HEK293 (cell line): ENCODE data around the gene TAF15.

Experiments used
- CTCF ChIA-PET: fragments of 350-600 bp; formaldehyde crosslinking; extraction: SDS; loops from one replicate; lab custom pipeline; 2021; ENCODE audit warnings: antibody characterized with exemption; lab: Yijun Ruan, JAX
- POLR2A ChIA-PET: fragments of 300-600 bp; formaldehyde crosslinking; extraction: SDS; loops from one replicate; lab custom pipeline; 2020; ENCODE audit warnings: antibody characterized with exemption, inconsistent platforms; lab: Yijun Ruan, JAX
- H3K27ac ChIP-seq: fragments of 200-500 bp; sonication (Bioruptor generic); 2 replicates; pipeline ENCODE4 v1.5.1; 2014; ENCODE audit warnings: low read depth, low read length, control low read depth, inconsistent platforms; ENCODE audit errors: extremely low read depth
- H3K36me3 ChIP-seq, 2 experiments: fragments of 200-500 bp in 1 of 2; sonication (Bioruptor generic) in 1 of 2; 1 replicate in 1 of 2; 2 replicates in 1 of 2; pipeline ENCODE4 v1.5.1; 2014 to 2017; ENCODE audit warnings: inconsistent platforms in 2 of 2, low read length in 2 of 2; ENCODE audit not compliant: control insufficient read depth in 2 of 2, insufficient read depth in 1 of 2
- H3K4me1 ChIP-seq: fragments of 200-500 bp; sonication (Bioruptor generic); 2 replicates; pipeline ENCODE4 v1.5.1; 2014; ENCODE audit warnings: mild to moderate bottlenecking, low read length, inconsistent platforms; ENCODE audit not compliant: control insufficient read depth, insufficient read depth
- H3K4me3 ChIP-seq: 2 replicates; pipeline ENCODE4 v1.5.1; 2011; ENCODE audit warnings: low read depth, mild to moderate bottlenecking, control low read depth, low read length, moderate library complexity
- H3K9me3 ChIP-seq: fragments of 200-500 bp; sonication (Bioruptor generic); 2 replicates; pipeline ENCODE4 v1.5.1; 2014; ENCODE audit warnings: low read depth, low read length, inconsistent platforms; ENCODE audit not compliant: control insufficient read depth, insufficient read depth
- ATF2 ChIP-seq: fragments of 450-650 bp; formaldehyde crosslinking; IDR thresholded peaks from 2 replicates; pipeline ENCODE4 v1.5.1; 2016; ENCODE audit warnings: missing biosample characterization, missing genetic modification characterization, low read depth
- BCL11A ChIP-seq: fragments of 450-650 bp; formaldehyde crosslinking; IDR thresholded peaks from 2 replicates; pipeline ENCODE4 v1.5.1; 2016; ENCODE audit warnings: low read depth, missing biosample characterization, missing genetic modification characterization
- PRDM1 ChIP-seq: fragments of 450-650 bp; formaldehyde crosslinking; IDR thresholded peaks from 2 replicates; pipeline ENCODE4; 2016; ENCODE audit warnings: missing biosample characterization, missing genetic modification characterization
- TRIM28 ChIP-seq: IDR thresholded peaks from 2 replicates; pipeline ENCODE4 v1.6.1; 2011; ENCODE audit warnings: low read length, control low read depth, borderline replicate concordance
- ZBTB21 ChIP-seq: fragments of 450-650 bp; formaldehyde crosslinking; IDR thresholded peaks from 2 replicates; pipeline ENCODE4 v1.5.1; 2017; ENCODE audit warnings: missing biosample characterization, missing genetic modification characterization
- ZNF16 ChIP-seq: fragments of 450-650 bp; formaldehyde crosslinking; IDR thresholded peaks from 2 replicates; pipeline ENCODE4 v1.5.1; 2016; ENCODE audit warnings: low read depth, missing biosample characterization, missing genetic modification characterization
- ZNF223 ChIP-seq: fragments of 450-650 bp; formaldehyde crosslinking; IDR thresholded peaks from 2 replicates; pipeline ENCODE4 v1.5.1; 2016; ENCODE audit warnings: missing biosample characterization, missing genetic modification characterization
- ZNF302 ChIP-seq: fragments of 450-650 bp; formaldehyde crosslinking; IDR thresholded peaks from 2 replicates; pipeline ENCODE4 v1.5.1; 2016; ENCODE audit warnings: missing biosample characterization, missing genetic modification characterization, low read depth
- ZNF37A ChIP-seq: fragments of 450-650 bp; IDR thresholded peaks from 2 replicates; pipeline ENCODE4 v1.5.1; 2018; ENCODE audit warnings: missing biosample characterization, missing genetic modification characterization
- ZNF501 ChIP-seq: fragments of 450-650 bp; formaldehyde crosslinking; IDR thresholded peaks from 2 replicates; pipeline ENCODE4 v1.5.1; 2016; ENCODE audit warnings: missing biosample characterization, missing genetic modification characterization
- ZNF654 ChIP-seq: fragments of 450-650 bp; formaldehyde crosslinking; IDR thresholded peaks from 2 replicates; pipeline ENCODE4 v1.5.1; 2016; ENCODE audit warnings: low read depth, missing biosample characterization, missing genetic modification characterization
- ZNF76 ChIP-seq: fragments of 450-650 bp; formaldehyde crosslinking; IDR thresholded peaks from 2 replicates; pipeline ENCODE4; 2016; ENCODE audit warnings: low read depth, missing biosample characterization, missing genetic modification characterization, borderline replicate concordance
- ZNF777 ChIP-seq: fragments of 450-650 bp; formaldehyde crosslinking; IDR thresholded peaks from 2 replicates; pipeline ENCODE4 v1.5.1; 2017; ENCODE audit warnings: missing biosample characterization, missing genetic modification characterization, borderline replicate concordance
- TF ChIP-seq, protein P1 (sequence below): fragments of 450-650 bp; formaldehyde crosslinking; IDR thresholded peaks from 2 replicates; pipeline ENCODE4 v1.5.1; 2016; ENCODE audit warnings: missing biosample characterization, missing genetic modification characterization
- TF ChIP-seq, protein P2 (sequence below): fragments of 450-650 bp; formaldehyde crosslinking; IDR thresholded peaks from 2 replicates; pipeline ENCODE4 v1.5.1; 2016; ENCODE audit warnings: missing biosample characterization, missing genetic modification characterization

The TAF15 gene

GRCh38 chr17:35868737-35869136 lies 59.5 kb downstream of the TAF15 start, which contains the start of gene HEATR9:
Gene HEATR9 (minus strand): TSS chr17:35868891. CDS start chr17:35868742, 149 bp downstream.
- Histone ChIP-seq H3K9me3 (no peaks in the 10 kb centered on the region), H3K4me1 (no peaks in the 10 kb centered on the region), H3K27ac (no peak within 1 kb of the TSS), H3K4me3 (no peak within 1 kb of the TSS), H3K36me3 (peaks cover 0 to 8% of the 10 kb centered on the region in 2 experiments; a peak in 1 of 3 replicates)
- TF ChIP-seq, protein P1, sequence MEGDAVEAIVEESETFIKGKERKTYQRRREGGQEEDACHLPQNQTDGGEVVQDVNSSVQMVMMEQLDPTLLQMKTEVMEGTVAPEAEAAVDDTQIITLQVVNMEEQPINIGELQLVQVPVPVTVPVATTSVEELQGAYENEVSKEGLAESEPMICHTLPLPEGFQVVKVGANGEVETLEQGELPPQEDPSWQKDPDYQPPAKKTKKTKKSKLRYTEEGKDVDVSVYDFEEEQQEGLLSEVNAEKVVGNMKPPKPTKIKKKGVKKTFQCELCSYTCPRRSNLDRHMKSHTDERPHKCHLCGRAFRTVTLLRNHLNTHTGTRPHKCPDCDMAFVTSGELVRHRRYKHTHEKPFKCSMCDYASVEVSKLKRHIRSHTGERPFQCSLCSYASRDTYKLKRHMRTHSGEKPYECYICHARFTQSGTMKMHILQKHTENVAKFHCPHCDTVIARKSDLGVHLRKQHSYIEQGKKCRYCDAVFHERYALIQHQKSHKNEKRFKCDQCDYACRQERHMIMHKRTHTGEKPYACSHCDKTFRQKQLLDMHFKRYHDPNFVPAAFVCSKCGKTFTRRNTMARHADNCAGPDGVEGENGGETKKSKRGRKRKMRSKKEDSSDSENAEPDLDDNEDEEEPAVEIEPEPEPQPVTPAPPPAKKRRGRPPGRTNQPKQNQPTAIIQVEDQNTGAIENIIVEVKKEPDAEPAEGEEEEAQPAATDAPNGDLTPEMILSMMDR: no peak
- TF ChIP-seq ZNF223 (tag by site-specific recombination) (no peak), BCL11A (tag by site-specific recombination) (no peak), ZNF16 (tag by site-specific recombination) (no peak), ZNF302 (tag by site-specific recombination) (no peak), ATF2 (tag by site-specific recombination) (no peak), ZNF37A (tag by site-specific recombination) (no peak), ZBTB21 (no peak), ZNF76 (tag by site-specific recombination) (no peak), TRIM28 (no peak), ZNF777 (tag by site-specific recombination) (no peak), PRDM1 (tag by site-specific recombination) (no peak), ZNF654 (tag by site-specific recombination) (no peak), ZNF501 (tag by site-specific recombination) (no peak)
- TF ChIP-seq, protein P2, sequence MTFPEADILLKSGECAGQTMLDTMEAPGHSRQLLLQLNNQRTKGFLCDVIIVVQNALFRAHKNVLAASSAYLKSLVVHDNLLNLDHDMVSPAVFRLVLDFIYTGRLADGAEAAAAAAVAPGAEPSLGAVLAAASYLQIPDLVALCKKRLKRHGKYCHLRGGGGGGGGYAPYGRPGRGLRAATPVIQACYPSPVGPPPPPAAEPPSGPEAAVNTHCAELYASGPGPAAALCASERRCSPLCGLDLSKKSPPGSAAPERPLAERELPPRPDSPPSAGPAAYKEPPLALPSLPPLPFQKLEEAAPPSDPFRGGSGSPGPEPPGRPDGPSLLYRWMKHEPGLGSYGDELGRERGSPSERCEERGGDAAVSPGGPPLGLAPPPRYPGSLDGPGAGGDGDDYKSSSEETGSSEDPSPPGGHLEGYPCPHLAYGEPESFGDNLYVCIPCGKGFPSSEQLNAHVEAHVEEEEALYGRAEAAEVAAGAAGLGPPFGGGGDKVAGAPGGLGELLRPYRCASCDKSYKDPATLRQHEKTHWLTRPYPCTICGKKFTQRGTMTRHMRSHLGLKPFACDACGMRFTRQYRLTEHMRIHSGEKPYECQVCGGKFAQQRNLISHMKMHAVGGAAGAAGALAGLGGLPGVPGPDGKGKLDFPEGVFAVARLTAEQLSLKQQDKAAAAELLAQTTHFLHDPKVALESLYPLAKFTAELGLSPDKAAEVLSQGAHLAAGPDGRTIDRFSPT (tag by site-specific recombination): no peak
- ChIA-PET POLR2A (no interaction called here), CTCF (interaction anchor here (0.6 to 1.5 kb wide), 2 partner anchors 19 to 1098 kb away, joined by 4 to 6 read pairs; no protein-coding TSS in a partner anchor)

- Histone ChIP-seq H3K4me3 (no peak overlapping the region), H3K4me1 (no peaks in the 10 kb centered on the region), H3K36me3 (no peaks in the 10 kb centered on the region), H3K9me3 (no peaks in the 10 kb centered on the region), H3K27ac (no peak overlapping the region)
- ChIA-PET CTCF (interaction anchor here (0.6 to 1.0 kb wide), 7 partner anchors 15 to 138 kb away, joined by 3 to 7 read pairs (median 3); no protein-coding TSS in a partner anchor), POLR2A (no interaction called here)
- TF ChIP-seq ZBTB21: no peak
Measured at GRCh38 chr17:35870906-35871819, 61.9 kb downstream of the TAF15 start.
